Erythroblast (primary cell): ENCODE results near the gene MRPL37.

ENCODE experiments used
- GATA1 ChIP-seq: IDR thresholded peaks from 2 replicates; pipeline ENCODE4 v1.6.1; 2011; ENCODE audit warnings: low read depth, mild to moderate bottlenecking, control low read depth, low read length, moderate library complexity
- POLR2A ChIP-seq: IDR thresholded peaks from 2 replicates; pipeline ENCODE4 v1.6.1; 2011; ENCODE audit warnings: mild to moderate bottlenecking, low read length

- no peak for TF ChIP-seq POLR2A
- no peak for TF ChIP-seq GATA1
Measured at GRCh38 chr1:54153535-54154439, 46.2 kb upstream of the MRPL37 start.
